GM19043 (cell line): ENCODE measurements around the gene CCL17.
"Not testable (repeated sequence)": the region's sequence is repeated elsewhere in the genome, so short reads cannot be mapped to it uniquely, and the experiment has no call there.

Experiments
- ATAC-seq: cut with Tn5 transposase; IDR thresholded peaks from one replicate; pipeline ENCODE4 v1.9.1; 2021; ENCODE audit warnings: low read depth; ENCODE audit not compliant: unreplicated experiment

The CCL17 gene

GRCh38 chr16:57403965-57404817, at the start of gene CCL17:
CCL17 (plus strand) TSS chr16:57404767; CDS start chr16:57413933, 9,166 bp downstream.
- no peak for ATAC-seq

- ATAC-seq, result no peak
These were observed 48.6 kb upstream of the CCL17 start for GRCh38 chr16:57355898-57356414.

GRCh38 chr16:57356547-57356946, 48.0 kb upstream of the CCL17 start:
- no peak for ATAC-seq

- no peak for ATAC-seq
These were observed 47.1 kb upstream of the CCL17 start for GRCh38 chr16:57357330-57358085.

GRCh38 chr16:57358086-57358420, 46.5 kb upstream of the CCL17 start:
- ATAC-seq, result no peak

GRCh38 chr16:57358527-57359095, 46.0 kb upstream of the CCL17 start, which contains the start of gene CCL22:
CCL22 (plus strand) TSS chr16:57358783; CDS start chr16:57358817, 34 bp downstream.
- no peak for ATAC-seq

GRCh38 chr16:57360321-57360935, 44.1 kb upstream of the CCL17 start:
- no peak for ATAC-seq

GRCh38 chr16:57361404-57361803, 43.2 kb upstream of the CCL17 start:
- ATAC-seq, result no peak

- ATAC-seq, result no peak
These were observed 40.4 kb upstream of the CCL17 start for GRCh38 chr16:57364143-57364542.

- no peak for ATAC-seq
These were observed 38.0 kb upstream of the CCL17 start for GRCh38 chr16:57366544-57367040.

GRCh38 chr16:57367116-57367752, 37.3 kb upstream of the CCL17 start:
- ATAC-seq, result no peak

GRCh38 chr16:57371494-57372371, 32.8 kb upstream of the CCL17 start:
- no peak for ATAC-seq

GRCh38 chr16:57372372-57373116, 32.0 kb upstream of the CCL17 start, which contains the start of gene CX3CL1:
CX3CL1 (plus strand) TSS chr16:57372490; CDS start chr16:57372569, 79 bp downstream.
- ATAC-seq, result no peak

- no peak for ATAC-seq
These were observed 31.2 kb upstream of the CCL17 start for GRCh38 chr16:57373117-57373947.

- ATAC-seq, result no peak
These were observed 30.5 kb upstream of the CCL17 start for GRCh38 chr16:57374067-57374534.

- not testable (repeated sequence) for ATAC-seq
These were observed 29.6 kb upstream of the CCL17 start for GRCh38 chr16:57374925-57375465.

GRCh38 chr16:57376313-57376818, 28.2 kb upstream of the CCL17 start:
- ATAC-seq, result no peak
